H1 (cell line): ENCODE data around the gene GPR42. TPM values are rescaled to one million over a fixed set of nuclear protein-coding genes. Genes with fewer than 3 reads are reported as not detected.

Source experiments
- CTCF ChIA-PET: fragments of 300-600 bp; sonication (Branson Sonifier 250); formaldehyde crosslinking; loops from one replicate; lab custom pipeline; 2021; ENCODE audit not compliant: partially characterized antibody; lab: Charles Lee
- POLR2A ChIA-PET: fragments of 300-600 bp; sonication (Branson Sonifier 250); formaldehyde crosslinking; loops from one replicate; lab custom pipeline; 2021; ENCODE audit warnings: inconsistent platforms; ENCODE audit not compliant: partially characterized antibody; lab: Charles Lee
- DNase-seq, 2 experiments: peaks; one replicate each; pipeline versions ENCODE4 v3.0.0 to v3.0.0-alpha.2; 2010 to 2022; ENCODE audit warnings: low spot score in 2 of 2, low read depth in 1 of 2, mixed read lengths in 1 of 2
- FAIRE-seq: peaks from 2 replicates; lab custom pipeline; 2011; peaks lifted over from hg19 to GRCh38; lab: Jason Lieb, UNC
- H2AFZ ChIP-seq: 2 replicates; pipeline ENCODE4 v1.8.1; 2012; ENCODE audit warnings: low read length, inconsistent platforms
- H2AK5ac ChIP-seq: 2 replicates; pipeline ENCODE4 v1.6.1; 2013; ENCODE audit warnings: low read depth, low read length
- H2BK120ac ChIP-seq: replicated peaks from 2 replicates; pipeline ENCODE3; 2013; ENCODE audit warnings: low read depth, low read length, inconsistent platforms
- H2BK12ac ChIP-seq: 2 replicates; pipeline ENCODE4 v1.6.1; 2013; ENCODE audit warnings: low read depth, low read length
- H2BK15ac ChIP-seq: 2 replicates; pipeline ENCODE4 v1.6.1; 2013; ENCODE audit warnings: low read length
- H2BK20ac ChIP-seq: 2 replicates; pipeline ENCODE4 v1.6.1; 2013; ENCODE audit warnings: low read length
- H2BK5ac ChIP-seq: 2 replicates; pipeline ENCODE4 v1.6.1; 2013; ENCODE audit warnings: low read depth, low read length
- H3K14ac ChIP-seq: 2 replicates; pipeline ENCODE4 v1.6.1; 2013; ENCODE audit warnings: inconsistent platforms; ENCODE audit not compliant: insufficient read length
- H3K18ac ChIP-seq: 2 replicates; pipeline ENCODE4 v1.6.1; 2013; ENCODE audit warnings: low read length; ENCODE audit errors: extremely low read depth
- H3K23ac ChIP-seq: 2 replicates; pipeline ENCODE4 v1.6.1; 2013; ENCODE audit warnings: inconsistent platforms; ENCODE audit not compliant: insufficient read length
- H3K23me2 ChIP-seq: 2 replicates; pipeline ENCODE4 v1.6.1; 2013; ENCODE audit warnings: low read depth, low read length
- H3K27ac ChIP-seq: 2 replicates; pipeline ENCODE4 v1.6.1; 2011; ENCODE audit warnings: low read depth, low read length, inconsistent platforms
- H3K27me3 ChIP-seq, 4 experiments: replicated peaks in 1 of 4; 1 replicate in 1 of 4; 2 replicates in 3 of 4; pipeline versions ENCODE4 v1.6.1 to v1.8.1; 2011 to 2013; ENCODE audit warnings: low read length in 3 of 4, mild to moderate bottlenecking in 3 of 4, inconsistent platforms in 2 of 4, mixed read lengths in 2 of 4, moderate library complexity in 1 of 4; ENCODE audit not compliant: control insufficient read depth in 3 of 4, insufficient read depth in 3 of 4; ENCODE audit errors: extremely low read depth in 1 of 4
- H3K36me3 ChIP-seq, 4 experiments: 2 replicates each; pipeline versions ENCODE4 v1.6.1 to v1.8.1; 2011 to 2013; ENCODE audit warnings: mild to moderate bottlenecking in 4 of 4, low read length in 3 of 4, moderate library complexity in 2 of 4, control low read depth in 1 of 4, inconsistent platforms in 1 of 4; ENCODE audit not compliant: insufficient read depth in 4 of 4, control insufficient read depth in 2 of 4
- H3K4ac ChIP-seq: replicated peaks from 2 replicates; pipeline ENCODE3; 2013; ENCODE audit warnings: low read length, low read depth, mixed read lengths, inconsistent platforms; ENCODE audit not compliant: insufficient read length
- H3K4me1 ChIP-seq, 4 experiments: replicated peaks in 1 of 4; 1 replicate in 1 of 4; 2 replicates in 3 of 4; pipeline versions ENCODE4 v1.6.1 to v1.8.1; 2011 to 2013; ENCODE audit warnings: low read length in 3 of 4, inconsistent platforms in 2 of 4, mixed read lengths in 1 of 4; ENCODE audit not compliant: insufficient read depth in 4 of 4, control insufficient read depth in 3 of 4
- H3K4me2 ChIP-seq, 2 experiments: 2 replicates each; pipeline versions ENCODE4 v1.6.1 to v1.8.1; 2011 to 2013; ENCODE audit warnings: low read depth in 2 of 2, low read length in 2 of 2, control low read depth in 1 of 2, inconsistent platforms in 1 of 2, mild to moderate bottlenecking in 1 of 2; ENCODE audit not compliant: insufficient read depth in 1 of 2
- H3K4me3 ChIP-seq, 4 experiments: fragments of 200-600, 300-600 bp in 1 of 4; sonication (generic), shearing (Covaris generic), sonication (Bioruptor Twin) in 1 of 4; 2 replicates each; pipeline versions ENCODE4 v1.5.1 to v1.8.1; 2011 to 2016; ENCODE audit warnings: low read length in 4 of 4, low read depth in 3 of 4, control low read depth in 2 of 4, inconsistent platforms in 2 of 4, mild to moderate bottlenecking in 2 of 4, mixed read lengths in 1 of 4, moderate library complexity in 1 of 4; ENCODE audit not compliant: insufficient read depth in 2 of 4; ENCODE audit errors: extremely low read depth in 1 of 4
- H3K56ac ChIP-seq: replicated peaks from 2 replicates; pipeline ENCODE3; 2013; ENCODE audit warnings: low read depth, mild to moderate bottlenecking, mixed read lengths, low read length, inconsistent platforms; ENCODE audit not compliant: insufficient read length
- H3K79me1 ChIP-seq: 2 replicates; pipeline ENCODE4 v1.6.1; 2013; ENCODE audit warnings: low read depth, low read length, control low read depth
- H3K79me2 ChIP-seq, 2 experiments: 2 replicates each; pipeline versions ENCODE4 v1.6.1 to v1.8.1; 2012 to 2013; ENCODE audit warnings: low read length in 2 of 2, mild to moderate bottlenecking in 2 of 2, inconsistent platforms in 1 of 2; ENCODE audit not compliant: insufficient read depth in 2 of 2, control insufficient read depth in 1 of 2
- H3K9ac ChIP-seq, 4 experiments: replicated peaks in 1 of 4; 1 replicate in 1 of 4; 2 replicates in 3 of 4; pipeline versions ENCODE4 v1.6.1 to v1.8.1; 2011 to 2013; ENCODE audit warnings: low read depth in 3 of 4, low read length in 3 of 4, control low read depth in 2 of 4, mild to moderate bottlenecking in 2 of 4, moderate library complexity in 2 of 4, inconsistent platforms in 1 of 4; ENCODE audit errors: extremely low read depth in 1 of 4
- H3K9me3 ChIP-seq, 2 experiments: 2 replicates each; pipeline versions ENCODE4 v1.6.1 to v1.8.1; 2012 to 2013; ENCODE audit warnings: mild to moderate bottlenecking in 2 of 2, moderate library complexity in 2 of 2, control low read depth in 1 of 2, inconsistent platforms in 1 of 2, low read depth in 1 of 2, low read length in 1 of 2, mixed read lengths in 1 of 2; ENCODE audit not compliant: insufficient read depth in 2 of 2
- H4K20me1 ChIP-seq, 2 experiments: replicated peaks in 1 of 2; 2 replicates each; pipeline versions ENCODE3 to v1.8.1; 2011 to 2013; ENCODE audit warnings: inconsistent platforms in 2 of 2, low read length in 2 of 2, mild to moderate bottlenecking in 1 of 2; ENCODE audit not compliant: insufficient read depth in 2 of 2, control insufficient read depth in 1 of 2
- H4K5ac ChIP-seq: 2 replicates; pipeline ENCODE4 v1.6.1; 2013; ENCODE audit warnings: low read length, low read depth, mixed read lengths, inconsistent platforms; ENCODE audit not compliant: insufficient read length
- H4K8ac ChIP-seq: 2 replicates; pipeline ENCODE4 v1.8.0; 2013; ENCODE audit warnings: mild to moderate bottlenecking, moderate library complexity, low read length, inconsistent platforms; ENCODE audit not compliant: insufficient read depth; ENCODE audit errors: extremely low read depth
- H4K91ac ChIP-seq: replicated peaks from 2 replicates; pipeline ENCODE3; 2013; ENCODE audit warnings: low read length, mixed read lengths, inconsistent platforms; ENCODE audit not compliant: insufficient read length
- CTBP2 ChIP-seq: IDR thresholded peaks from 2 replicates; pipeline ENCODE4 v1.7.0; 2011; ENCODE audit warnings: borderline replicate concordance, mild to moderate bottlenecking, moderate library complexity, mixed read lengths, low read length; ENCODE audit not compliant: insufficient read depth, insufficient read length
- HDAC2 ChIP-seq, 2 experiments: fragments of 300-600 bp in 1 of 2; sonication (generic) in 1 of 2; IDR thresholded peaks; 2 replicates each; pipeline ENCODE4 v1.6.1; 2011 to 2012; ENCODE audit warnings: low read depth in 2 of 2, low read length in 2 of 2, mild to moderate bottlenecking in 2 of 2, moderate library complexity in 2 of 2, borderline replicate concordance in 1 of 2, inconsistent platforms in 1 of 2
- JUND ChIP-seq: IDR thresholded peaks from 2 replicates; pipeline ENCODE4 v1.6.1; 2011; ENCODE audit warnings: mild to moderate bottlenecking, improper control_type of control experiment, low read length
- SP1 ChIP-seq: IDR thresholded peaks from 2 replicates; pipeline ENCODE4 v1.6.1; 2011; ENCODE audit warnings: low read depth, low read length
- TAF1 ChIP-seq: IDR thresholded peaks from 2 replicates; pipeline ENCODE4 v1.6.1; 2011; ENCODE audit warnings: mild to moderate bottlenecking, low read depth, low read length
- TCF12 ChIP-seq: IDR thresholded peaks from 2 replicates; pipeline ENCODE4 v1.6.1; 2011; ENCODE audit warnings: low read depth, mild to moderate bottlenecking, low read length
- ZNF274 ChIP-seq: IDR thresholded peaks from 2 replicates; pipeline ENCODE4 v1.7.0; 2012; ENCODE audit warnings: low read length, borderline replicate concordance; ENCODE audit errors: extremely low read depth
- WGBS, 2 experiments: shearing (Covaris generic) in 1 of 2; methylation state at CpG; one replicate each; pipeline versions ENCODE4 v1.1.6 to v1.1.7; 2013 to 2015; ENCODE audit warnings: low lambda C conversion rate in 2 of 2, mixed read lengths in 2 of 2, inconsistent platforms in 1 of 2, low coverage in 1 of 2, missing lambda C conversion rate in 1 of 2; ENCODE audit not compliant: insufficient replicate concordance in 2 of 2, insufficient coverage in 1 of 2, insufficient read length in 1 of 2; ENCODE audit errors: extremely low coverage in 1 of 2, missing lambda C conversion rate in 1 of 2; 5-methylcytosine and 5-hydroxymethylcytosine counted together
- polyA plus RNA-seq, 7 experiments: library from polyadenylated mRNA; depleted of rRNA in 3 of 7; stranded (reverse) in 5 of 7; unstranded in 2 of 7; fragments of >200 nt in 5 of 7; fragments of 200-250 nt in 2 of 7; gene quantifications; 1 replicate in 5 of 7; 2 replicates in 1 of 7; 4 replicates in 1 of 7; pipeline versions ENCODE4 v1.2.1 to v1.2.3, GENCODE V29; 2011 to 2013; ENCODE audit warnings: missing spikeins in 2 of 7, mixed read lengths in 2 of 7
- total RNA-seq: library from RNA; stranded (reverse); fragmentation: NEBNext Ultra II Directional; extraction: Animal tissue kit (Norgen Biotek cat#: 25700); gene quantifications from 2 replicates; pipeline ENCODE4 v1.2.1, GENCODE V29; 2021

Gene GPR42
- total and polyA plus RNA-seq, 2 of the 8 experiments (the other 6 are each of a cell fraction or from before 2014, with no cell fraction given), result not detected

DNA sequence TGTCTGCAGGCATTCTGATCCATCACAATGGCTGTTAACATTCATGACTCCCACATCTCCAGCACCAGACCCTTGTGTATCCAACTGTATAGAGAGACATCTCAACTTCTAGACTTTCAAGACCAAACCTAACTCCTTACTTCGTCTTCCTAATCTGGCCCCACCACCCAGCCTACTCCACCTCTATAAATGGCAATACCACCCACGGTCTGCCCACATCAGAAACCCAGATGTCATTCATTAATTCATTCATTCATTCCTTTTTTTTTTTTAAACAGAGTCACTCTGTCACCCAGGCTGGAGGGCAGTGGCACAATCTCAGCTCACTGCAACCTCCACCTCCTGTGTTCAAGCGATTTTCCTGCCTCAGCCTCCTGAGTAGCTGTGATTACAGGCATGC, 10.4 kb downstream of the GPR42 start:
- Histone ChIP-seq H4K20me1 (no peaks in the 10 kb centered on the region), H3K14ac (no peak overlapping the region), H3K36me3 (no peaks in the 10 kb centered on the region), H4K91ac (no peak overlapping the region), H3K4me3 (no peak overlapping the region), H2AFZ (no peak overlapping the region), H4K5ac (no peak overlapping the region), H2BK12ac (no peak overlapping the region), H3K18ac (no peak overlapping the region), H3K23ac (no peak overlapping the region), H2BK15ac (no peak overlapping the region), H3K56ac (no peak overlapping the region), H2BK5ac (no peak overlapping the region), H3K4me1 (no peaks in the 10 kb centered on the region), H2BK20ac (no peak overlapping the region), H3K9me3 (peaks cover 23% of the 10 kb centered on the region in 2 experiments), H3K4me2 (no peak overlapping the region), H3K4ac (no peak overlapping the region), H3K79me1 (no peaks in the 10 kb centered on the region), H3K9ac (no peak overlapping the region), H3K79me2 (no peaks in the 10 kb centered on the region), H2AK5ac (no peak overlapping the region), H3K27me3 (no peaks in the 10 kb centered on the region; a peak in 1 of 7 replicates), H4K8ac (no peak overlapping the region), H3K27ac (no peak overlapping the region), H2BK120ac (no peak overlapping the region), H3K23me2 (no peaks in the 10 kb centered on the region)
- POLR2A ChIA-PET, result no interaction called here
- DNase-seq (no peak), FAIRE-seq (no peak)
- WGBS, 2 experiments, result 72% methylated on average over 3 of the region's 3 CpGs; no CpG with 5 or more reads in 1 of the 2 experiments
- CTCF ChIA-PET, result interaction anchor here (1.8 kb wide), 1 partner anchor 29 kb away, joined by 5 read pairs; no protein-coding TSS in a partner anchor
- no peak for TF ChIP-seq HDAC2 (IDR thresholded peaks at IDR 0.05; ENCODE audit: borderline replicate concordance in 1 of 2, low read depth in 2 of 2, low read length in 2 of 2)
- TF ChIP-seq JUND, result no peak
- no peak for TF ChIP-seq TAF1
- TF ChIP-seq TCF12, result no peak
- TF ChIP-seq ZNF274, result no peak
- no peak for TF ChIP-seq CTBP2
- no peak for TF ChIP-seq SP1
